Cardiac septum (tissue), 1 donor: ENCODE measurements around the gene NAGA. TPM values are rescaled to one million over a fixed set of nuclear protein-coding genes. Genes with fewer than 3 reads are reported as not detected.
"Not testable (repeated sequence)": the region's sequence is repeated elsewhere in the genome, so short reads cannot be mapped to it uniquely, and the experiment has no call there.

Source experiments
- DNase-seq: peaks from one replicate; pipeline ENCODE4 v3.0.0-alpha.2; 2020; ENCODE audit warnings: low spot score
- intact Hi-C: fragments of 100-400 bp; cut with DNase I; formaldehyde crosslinking; loops from one replicate; pipeline ENCODE4 v1.14.0; 2022
- long read RNA-seq: library from polyadenylated mRNA; unstranded; transcript quantifications from one replicate; pipeline ENCODE4 v2.0.0, GENCODE V29; 2021
- total RNA-seq: library from RNA; stranded (reverse); fragmentation: NEBNext Ultra II Directional; extraction: Animal tissue kit (Norgen Biotek cat#: 25700); gene quantifications from one replicate; pipeline ENCODE4 v1.2.1, GENCODE V29; 2021
- donor health status: DM: no; HTN: no; CAD: no.

Gene NAGA
- 11.2 TPM for total RNA-seq
- long read RNA-seq, transcript NAGA-203 (10 exons, 1,856 nt): minor isoform, 8 of 31 reads
- long read RNA-seq, transcript NAGA-201 (9 exons, 3,694 nt): major isoform, 13 of 31 reads
- long read RNA-seq, partial matches to known transcripts: 1 of 31 reads
- long read RNA-seq, other reads (novel, unspliced or antisense): 6 of 31 reads

GRCh38 chr22:42070517-42071422 lies at the start of gene NAGA:
TSS of gene NAGA (minus strand) at chr22:42070812. CDS start at chr22:42070297, 515 bp downstream.
- intact Hi-C loops: loop anchor here (5.0 to 10.0 kb wide), 2 partner anchors 372 to 386 kb away; partner anchors contain the start of gene SNU13
- peak; percentile 97 for DNase-seq

GRCh38 chr22:42116848-42117424 lies 46.3 kb upstream of the NAGA start:
- intact Hi-C loops: no loop called here
- no peak for DNase-seq

GRCh38 chr22:42115420-42115830 lies 44.8 kb upstream of the NAGA start:
- intact Hi-C loops, DNase-seq: not testable (repeated sequence)

GRCh38 chr22:42114721-42115120 lies 44.1 kb upstream of the NAGA start:
- DNase-seq: no peak
- intact Hi-C loops: no loop called here

GRCh38 chr22:42112793-42113192 lies 42.2 kb upstream of the NAGA start:
- DNase-seq, intact Hi-C loops: not testable (repeated sequence)

- intact Hi-C loops: no loop called here
- DNase-seq: no peak
Measured at GRCh38 chr22:42111798-42112197, 41.2 kb upstream of the NAGA start.

GRCh38 chr22:42108848-42109247 lies 38.2 kb upstream of the NAGA start:
- DNase-seq: no peak
- intact Hi-C loops: no loop called here

- intact Hi-C loops: not testable (repeated sequence)
Measured at GRCh38 chr22:42104332-42104860, 33.8 kb upstream of the NAGA start.

GRCh38 chr22:42101199-42101598 lies 30.6 kb upstream of the NAGA start:
- DNase-seq: no peak
- intact Hi-C loops: no loop called here

More at GRCh38 chr22:42104332-42104860, 33.8 kb upstream of the NAGA start:
- DNase-seq: not testable (repeated sequence)

- no peak for DNase-seq
- intact Hi-C loops: loop anchor here (5.0 kb wide), 1 partner anchor 346 kb away; no protein-coding TSS in a partner anchor
Measured at GRCh38 chr22:42091455-42091782, 20.8 kb upstream of the NAGA start.

GRCh38 chr22:42090596-42091454 lies 20.2 kb upstream of the NAGA start, which contains the start of gene NDUFA6:
TSS of gene NDUFA6 (minus strand) at chr22:42090772. CDS start at chr22:42090744, 28 bp downstream.
- peak; percentile 100 for DNase-seq
- intact Hi-C loops: loop anchor here (5.0 kb wide), 1 partner anchor 346 kb away; no protein-coding TSS in a partner anchor

GRCh38 chr22:42086051-42086450 lies 15.4 kb upstream of the NAGA start:
- DNase-seq: no peak
- intact Hi-C loops: no loop called here

GRCh38 chr22:42084874-42085273 lies 14.3 kb upstream of the NAGA start:
- intact Hi-C loops: no loop called here

GRCh38 chr22:42083119-42083518 lies 12.5 kb upstream of the NAGA start:
- intact Hi-C loops: no loop called here
- no peak for DNase-seq

More at GRCh38 chr22:42084874-42085273, 14.3 kb upstream of the NAGA start:
- no peak for DNase-seq

GRCh38 chr22:42080287-42080686 lies 9.7 kb upstream of the NAGA start:
- intact Hi-C loops: no loop called here
- DNase-seq: peak; percentile 58

GRCh38 chr22:42079319-42080251 lies 9.0 kb upstream of the NAGA start, which contains the start of gene SMDT1:
TSS of gene SMDT1 (plus strand) at chr22:42079700. CDS start at chr22:42079769, 69 bp downstream.
- intact Hi-C loops: loop anchor here (10.0 kb wide), 1 partner anchor 395 kb away; the partner anchor contains the start of gene SNU13
- peak; percentile 100 for DNase-seq

GRCh38 chr22:42078469-42079318 lies 8.1 kb upstream of the NAGA start:
- intact Hi-C loops: loop anchor here (10.0 kb wide), 1 partner anchor 394 kb away; the partner anchor contains the start of gene SNU13

More at GRCh38 chr22:42078469-42079318, 8.1 kb upstream of the NAGA start:
- no peak for DNase-seq
